OCI-LY3 (cell line): Measurements from ENCODE around the gene CLCN3.

Experiments used
- H2AFZ ChIP-seq: fragments of 200-600, 300-600 bp; shearing (Covaris generic); 2 replicates; pipeline ENCODE4 v1.6.0; 2014; ENCODE audit warnings: antibody characterized with exemption, low read depth, low read length
- H3K27ac ChIP-seq: fragments of 200-600, 300-600 bp; sonication (generic); 2 replicates; pipeline ENCODE4 v1.5.1; 2014; ENCODE audit warnings: mild to moderate bottlenecking, low read length, moderate library complexity, mixed read lengths
- H3K27me3 ChIP-seq: fragments of 200-600, 300-600 bp; sonication (generic); 2 replicates; pipeline ENCODE4 v1.6.1; 2014; ENCODE audit warnings: low read depth, low read length, mixed read lengths
- H3K36me3 ChIP-seq: fragments of 200-600, 300-600 bp; sonication (generic); replicated peaks from 2 replicates; pipeline ENCODE3; 2014; ENCODE audit warnings: low read depth, low read length, mixed read lengths
- H3K4me1 ChIP-seq: fragments of 300-600, 200-600 bp; sonication (generic); 2 replicates; pipeline ENCODE4 v1.6.1; 2014; ENCODE audit warnings: low read length, mixed read lengths
- H3K4me2 ChIP-seq: fragments of 200-600, 300-600 bp; sonication (generic); 2 replicates; pipeline ENCODE4 v1.6.1; 2014; ENCODE audit warnings: low read length, mixed read lengths
- H3K4me3 ChIP-seq: fragments of 300-600, 200-600 bp; sonication (generic); 2 replicates; pipeline ENCODE4 v1.5.1; 2014; ENCODE audit warnings: antibody characterized with exemption, mild to moderate bottlenecking, low read length, moderate library complexity
- H3K79me2 ChIP-seq: fragments of 300-600, 200-600 bp; shearing (Covaris generic); 2 replicates; pipeline ENCODE4 v1.6.1; 2014; ENCODE audit warnings: mild to moderate bottlenecking, low read length, mixed read lengths
- H3K9ac ChIP-seq: fragments of 300-600, 200-600 bp; shearing (Covaris generic); 2 replicates; pipeline ENCODE4 v1.6.0; 2014; ENCODE audit warnings: mild to moderate bottlenecking, low read length, moderate library complexity
- H3K9me3 ChIP-seq: fragments of 200-600, 300-600 bp; shearing (Covaris generic); 2 replicates; pipeline ENCODE4 v1.6.1; 2014; ENCODE audit warnings: low read length, mixed read lengths; ENCODE audit not compliant: insufficient read depth
- H4K20me1 ChIP-seq: fragments of 200-600, 300-600 bp; sonication (generic); 2 replicates; pipeline ENCODE4 v1.6.1; 2016; ENCODE audit warnings: low read length, mixed read lengths; ENCODE audit not compliant: insufficient read depth
- EZH2phosphoT487 ChIP-seq: fragments of 200-600 bp; shearing (Covaris generic); IDR thresholded peaks from 2 replicates; pipeline ENCODE4 v1.6.1; 2018; ENCODE audit warnings: antibody characterized with exemption, mixed run types, low read depth
- TF ChIP-seq, protein P1 (sequence below): fragments of 200-600, 300-600 bp; sonication (generic); IDR thresholded peaks from 2 replicates; pipeline ENCODE4 v1.5.1; 2014; ENCODE audit warnings: antibody characterized with exemption, low read length, low read depth

CLCN3 gene

DNA sequence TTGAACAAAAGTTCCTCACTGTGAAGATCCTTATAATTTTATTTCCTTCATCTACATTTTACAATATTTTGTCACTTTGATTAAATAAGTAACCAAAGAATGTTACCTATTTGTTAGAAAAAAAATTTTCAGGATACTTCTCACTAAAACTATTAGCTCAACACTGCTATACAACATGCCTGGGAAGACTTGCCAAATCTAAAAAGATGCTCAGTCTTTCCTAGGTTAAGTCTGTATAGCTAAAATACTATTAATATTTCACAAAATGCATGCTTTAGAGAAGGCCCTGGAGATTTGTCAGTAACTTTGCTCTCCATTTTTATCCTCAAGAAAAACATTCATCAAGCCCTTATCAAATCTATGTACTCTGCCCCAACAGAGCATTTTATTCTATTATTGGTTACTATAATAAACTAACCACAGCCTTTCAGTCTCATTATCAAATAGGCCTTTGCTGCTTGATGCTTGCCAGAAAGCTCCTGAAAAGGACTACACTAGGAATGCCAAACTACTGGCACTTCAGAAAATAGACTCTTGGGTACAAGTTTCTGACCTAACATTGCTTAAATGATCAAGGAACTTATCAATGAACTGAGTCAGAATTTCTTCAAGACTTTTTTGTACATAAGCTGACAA is 25.7 kb upstream of the CLCN3 start:
- no peaks in the 10 kb centered on the region for H3K9me3 ChIP-seq
- H3K9ac ChIP-seq, result no peak overlapping the region
- no peaks in the 10 kb centered on the region for H3K79me2 ChIP-seq
- no peak overlapping the region for H3K4me3 ChIP-seq
- no peaks in the 10 kb centered on the region for H3K36me3 ChIP-seq
- H3K4me1 ChIP-seq, result no peaks in the 10 kb centered on the region
- H4K20me1 ChIP-seq, result no peaks in the 10 kb centered on the region
- no peak overlapping the region for H2AFZ ChIP-seq
- no peak for TF ChIP-seq EZH2phosphoT487
- TF ChIP-seq, protein P1, sequence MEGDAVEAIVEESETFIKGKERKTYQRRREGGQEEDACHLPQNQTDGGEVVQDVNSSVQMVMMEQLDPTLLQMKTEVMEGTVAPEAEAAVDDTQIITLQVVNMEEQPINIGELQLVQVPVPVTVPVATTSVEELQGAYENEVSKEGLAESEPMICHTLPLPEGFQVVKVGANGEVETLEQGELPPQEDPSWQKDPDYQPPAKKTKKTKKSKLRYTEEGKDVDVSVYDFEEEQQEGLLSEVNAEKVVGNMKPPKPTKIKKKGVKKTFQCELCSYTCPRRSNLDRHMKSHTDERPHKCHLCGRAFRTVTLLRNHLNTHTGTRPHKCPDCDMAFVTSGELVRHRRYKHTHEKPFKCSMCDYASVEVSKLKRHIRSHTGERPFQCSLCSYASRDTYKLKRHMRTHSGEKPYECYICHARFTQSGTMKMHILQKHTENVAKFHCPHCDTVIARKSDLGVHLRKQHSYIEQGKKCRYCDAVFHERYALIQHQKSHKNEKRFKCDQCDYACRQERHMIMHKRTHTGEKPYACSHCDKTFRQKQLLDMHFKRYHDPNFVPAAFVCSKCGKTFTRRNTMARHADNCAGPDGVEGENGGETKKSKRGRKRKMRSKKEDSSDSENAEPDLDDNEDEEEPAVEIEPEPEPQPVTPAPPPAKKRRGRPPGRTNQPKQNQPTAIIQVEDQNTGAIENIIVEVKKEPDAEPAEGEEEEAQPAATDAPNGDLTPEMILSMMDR, result no peak
- H3K27me3 ChIP-seq, result no peaks in the 10 kb centered on the region
- H3K4me2 ChIP-seq, result no peak overlapping the region
- no peak overlapping the region for H3K27ac ChIP-seq

DNA sequence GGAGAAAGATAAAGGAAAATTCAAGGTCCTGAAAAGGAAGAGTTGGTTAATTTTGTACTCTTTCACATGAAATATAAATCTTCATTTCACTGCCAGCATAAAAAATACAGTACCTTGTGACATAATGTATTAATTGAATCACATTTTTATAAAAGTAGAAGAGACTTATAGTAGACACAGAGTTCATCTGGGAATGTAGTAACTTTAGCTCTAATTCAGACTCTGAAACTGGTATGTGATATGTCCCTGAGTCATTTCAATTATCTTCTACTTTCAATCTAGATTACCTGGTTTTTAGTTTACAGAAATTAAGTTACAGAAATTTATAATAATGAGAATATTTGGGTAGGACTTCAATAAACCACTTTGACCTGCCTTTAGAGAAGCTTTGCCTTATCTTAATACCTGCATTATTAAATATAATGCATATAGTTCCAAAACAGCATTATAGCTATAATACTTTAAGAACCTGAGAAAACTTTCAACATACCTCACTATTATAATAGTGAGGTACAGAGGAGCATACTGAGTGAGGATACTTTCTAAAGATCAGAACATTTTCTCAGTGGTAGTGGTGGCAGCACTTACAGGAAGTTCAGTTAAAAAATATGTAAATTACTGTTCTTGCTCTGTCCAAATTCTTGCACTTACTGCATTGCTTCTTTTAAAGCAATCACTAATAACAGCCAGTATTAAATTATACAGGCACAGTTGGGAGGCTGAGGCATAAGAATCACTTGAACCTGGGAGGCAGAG is 19.2 kb upstream of the CLCN3 start:
- Histone ChIP-seq H3K27ac (no peak overlapping the region), H3K79me2 (no peaks in the 10 kb centered on the region), H3K36me3 (no peaks in the 10 kb centered on the region), H3K4me3 (no peak overlapping the region), H3K9me3 (no peaks in the 10 kb centered on the region), H2AFZ (no peak overlapping the region), H3K9ac (no peak overlapping the region), H3K4me2 (no peak overlapping the region), H4K20me1 (no peaks in the 10 kb centered on the region), H3K4me1 (no peaks in the 10 kb centered on the region), H3K27me3 (no peaks in the 10 kb centered on the region)
- TF ChIP-seq, protein P1, result no peak
- no peak for TF ChIP-seq EZH2phosphoT487

DNA sequence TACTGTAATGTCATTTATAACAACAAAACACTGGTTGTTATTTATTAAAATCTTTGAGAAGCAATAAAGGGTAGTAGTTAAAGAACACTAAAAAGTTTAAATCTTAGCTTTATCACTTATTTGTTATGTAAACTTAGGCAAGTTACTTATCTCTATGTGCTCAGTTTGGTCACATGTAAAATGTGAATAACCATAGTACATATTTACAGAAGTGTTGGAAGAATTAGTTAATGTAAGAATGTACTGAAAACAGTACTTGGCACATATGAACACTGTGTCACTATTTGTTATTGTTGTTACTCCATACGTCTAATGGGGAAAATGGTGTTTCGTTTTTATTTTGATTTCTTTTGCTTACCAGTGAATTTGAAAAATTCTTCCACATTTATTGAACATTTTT is 17.1 kb upstream of the CLCN3 start:
- Histone ChIP-seq H2AFZ (no peak overlapping the region), H3K4me3 (no peak overlapping the region), H3K9me3 (no peaks in the 10 kb centered on the region), H3K4me1 (no peaks in the 10 kb centered on the region), H4K20me1 (no peaks in the 10 kb centered on the region), H3K9ac (no peak overlapping the region), H3K27me3 (no peaks in the 10 kb centered on the region), H3K36me3 (no peaks in the 10 kb centered on the region), H3K27ac (no peak overlapping the region), H3K79me2 (no peaks in the 10 kb centered on the region), H3K4me2 (no peak overlapping the region)
- no peak for TF ChIP-seq EZH2phosphoT487
- TF ChIP-seq, protein P1, result no peak

DNA sequence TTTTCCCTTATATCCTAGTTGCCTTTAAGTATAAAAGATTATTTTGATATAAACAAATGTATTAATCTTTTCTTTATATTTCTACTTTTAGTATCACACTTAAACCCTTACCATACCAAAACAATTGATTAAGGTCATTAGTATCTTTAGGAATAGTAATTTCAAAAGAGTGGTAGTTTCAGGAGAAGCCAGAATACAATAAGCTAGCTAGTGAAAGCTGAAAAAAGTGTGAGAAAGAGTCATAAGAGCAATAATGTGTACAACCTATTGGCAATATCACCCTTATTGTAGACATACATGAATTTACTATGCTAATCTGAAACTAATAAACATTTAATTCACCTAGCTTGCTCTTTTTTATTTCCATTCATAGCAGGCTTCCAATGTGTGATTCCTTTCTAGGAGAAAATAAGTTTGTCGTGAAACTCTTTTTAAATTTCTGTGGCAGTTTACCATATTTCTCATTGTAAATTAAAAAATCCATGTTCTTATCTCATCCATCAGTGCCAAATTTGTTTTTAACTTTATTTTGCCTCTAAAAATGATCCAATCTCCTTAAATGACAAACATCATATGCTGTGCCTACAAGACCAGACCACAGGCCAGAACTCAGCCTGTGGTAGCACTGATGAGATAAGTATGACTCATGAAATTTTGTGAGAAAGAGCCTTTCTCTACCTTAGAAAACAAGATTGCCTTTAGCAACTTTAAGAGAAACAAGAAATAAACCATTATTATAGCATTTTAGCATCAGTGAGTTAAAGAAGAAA is 16.1 kb upstream of the CLCN3 start:
- Histone ChIP-seq H3K4me1 (no peaks in the 10 kb centered on the region), H3K4me2 (no peak overlapping the region), H3K36me3 (no peaks in the 10 kb centered on the region), H3K9me3 (no peaks in the 10 kb centered on the region), H3K27me3 (no peaks in the 10 kb centered on the region), H3K4me3 (no peak overlapping the region), H3K79me2 (no peaks in the 10 kb centered on the region), H3K9ac (no peak overlapping the region), H2AFZ (no peak overlapping the region), H4K20me1 (no peaks in the 10 kb centered on the region), H3K27ac (no peak overlapping the region)
- TF ChIP-seq EZH2phosphoT487, result no peak
- TF ChIP-seq, protein P1, result no peak
